Natural killer cell (primary cell): ENCODE measurements around the gene MYLK4. TPM values are rescaled to one million over a fixed set of nuclear protein-coding genes. Genes with fewer than 3 reads are reported as not detected.

Experiments
- ATAC-seq, 3 donors: fragments of 150-1000 bp in 2 of 3; fragments of 200-7000 bp in 1 of 3; cut with Tn5 transposase; 1 replicate in 1 of 3; 2 replicates in 2 of 3; pipeline ENCODE4 v1.10.0; 2021; ENCODE audit warnings: mild to moderate bottlenecking in 2 of 3, moderate library complexity in 2 of 3
- DNase-seq, 2 donors: peaks; one replicate each; pipeline versions ENCODE4 v3.0.0 to v3.0.0-alpha.2; 2013 to 2021; ENCODE audit warnings: mixed read lengths in 1 of 2
- H3K27ac ChIP-seq: one replicate; pipeline ENCODE4 v1.5.1; 2013; ENCODE audit warnings: mild to moderate bottlenecking, low read length
- H3K27me3 ChIP-seq: one replicate; pipeline ENCODE4 v1.6.1; 2013; ENCODE audit warnings: low read length; ENCODE audit not compliant: control insufficient read depth, insufficient read depth
- H3K36me3 ChIP-seq: one replicate; pipeline ENCODE4 v1.6.1; 2013; ENCODE audit warnings: low read length; ENCODE audit not compliant: control insufficient read depth, insufficient read depth
- H3K4me1 ChIP-seq: one replicate; pipeline ENCODE4 v1.6.1; 2013; ENCODE audit warnings: low read length; ENCODE audit not compliant: control insufficient read depth, insufficient read depth
- H3K4me3 ChIP-seq: one replicate; pipeline ENCODE4 v1.5.1; 2013; ENCODE audit warnings: low read length
- H3K9me3 ChIP-seq: one replicate; pipeline ENCODE4 v1.6.1; 2013; ENCODE audit warnings: low read length; ENCODE audit not compliant: control insufficient read depth, insufficient read depth
- H3K27ac Mint-ChIP-seq, 2 donors: one replicate each; pipeline ENCODE4 v1.8.0; 2022; ENCODE audit warnings: mild to moderate bottlenecking in 2 of 2, mixed read lengths in 2 of 2, moderate library complexity in 1 of 2
- H3K27me3 Mint-ChIP-seq, 2 donors: one replicate each; pipeline ENCODE4 v1.8.0; 2022; ENCODE audit warnings: low read depth in 2 of 2, mixed read lengths in 2 of 2
- H3K36me3 Mint-ChIP-seq: one replicate; pipeline ENCODE4 v1.8.0; 2022; ENCODE audit warnings: mixed read lengths
- H3K4me1 Mint-ChIP-seq, 2 donors: one replicate each; pipeline ENCODE4 v1.8.0; 2022; ENCODE audit warnings: mixed read lengths in 2 of 2
- H3K4me3 Mint-ChIP-seq: one replicate; pipeline ENCODE4 v1.8.0; 2022; ENCODE audit warnings: mild to moderate bottlenecking, moderate library complexity, mixed read lengths
- H3K9me3 Mint-ChIP-seq, 2 donors: one replicate each; pipeline ENCODE4 v1.8.0; 2022; ENCODE audit warnings: mixed read lengths in 2 of 2
- WGBS: methylation state at CpG from one replicate; pipeline ENCODE4 v1.1.7; 2013; ENCODE audit warnings: missing lambda C conversion rate; ENCODE audit not compliant: insufficient coverage; 5-methylcytosine and 5-hydroxymethylcytosine counted together
- intact Hi-C: fragments of 100-400 bp; cut with micrococcal nuclease; formaldehyde crosslinking; loops from one replicate; pipeline ENCODE4 v1.14.2; 2022
- total RNA-seq, 4 donors: library from RNA; stranded (reverse); fragments of 120-200 nt in 1 of 4; gene quantifications; one replicate each; pipeline versions ENCODE4 v1.2.3 to v1.2.4, GENCODE V29; 2013 to 2022
- TF ChIP-seq, protein P1 (sequence below): fragments of 200-600 bp; IDR thresholded peaks from one replicate; pipeline ENCODE4 v1.8.0; 2022; ENCODE audit warnings: antibody characterized with exemption

The MYLK4 gene
- total RNA-seq, 3 donors from 2014 or later (not counting 1 experiment from before 2014, with no cell fraction given) = 0.45 to 1.1 (median 0.88) TPM

DNA sequence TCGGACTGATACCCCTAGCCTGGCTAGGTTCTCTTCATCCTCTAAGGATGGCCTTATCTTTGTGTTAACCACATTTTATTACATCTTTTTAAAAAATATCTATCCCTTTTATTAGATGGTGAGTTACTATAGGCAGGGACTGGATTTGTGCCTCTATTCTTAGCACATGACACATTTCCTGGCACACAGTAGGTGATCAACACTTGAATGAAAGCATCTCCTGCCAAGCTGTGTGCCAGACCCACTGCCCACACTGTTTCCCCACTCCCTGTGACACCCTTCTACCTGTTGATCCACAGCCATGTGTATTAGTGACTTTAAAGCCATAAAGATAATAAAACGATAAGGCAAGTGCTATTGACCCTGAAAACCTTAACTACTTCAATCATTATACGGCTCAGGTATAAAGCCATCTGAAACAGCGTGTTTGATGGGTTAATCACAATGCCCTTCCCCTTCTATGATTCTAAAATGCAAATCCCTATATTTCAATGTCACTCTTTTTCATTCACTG is 73.6 kb downstream of the MYLK4 start:
- no peaks in the 10 kb centered on the region for H3K9me3 Mint-ChIP-seq
- Histone ChIP-seq H3K27me3 (no peaks in the 10 kb centered on the region), H3K4me3 (no peak overlapping the region), H3K9me3 (no peaks in the 10 kb centered on the region), H3K27ac (no peak overlapping the region), H3K4me1 (no peaks in the 10 kb centered on the region), H3K36me3 (no peaks in the 10 kb centered on the region)
- DNase-seq = no peak
- peaks cover 0 to 2% of the 10 kb centered on the region in 2 donors for H3K27me3 Mint-ChIP-seq
- ATAC-seq = no peak
- H3K4me3 Mint-ChIP-seq = no peak overlapping the region
- TF ChIP-seq, protein P1, sequence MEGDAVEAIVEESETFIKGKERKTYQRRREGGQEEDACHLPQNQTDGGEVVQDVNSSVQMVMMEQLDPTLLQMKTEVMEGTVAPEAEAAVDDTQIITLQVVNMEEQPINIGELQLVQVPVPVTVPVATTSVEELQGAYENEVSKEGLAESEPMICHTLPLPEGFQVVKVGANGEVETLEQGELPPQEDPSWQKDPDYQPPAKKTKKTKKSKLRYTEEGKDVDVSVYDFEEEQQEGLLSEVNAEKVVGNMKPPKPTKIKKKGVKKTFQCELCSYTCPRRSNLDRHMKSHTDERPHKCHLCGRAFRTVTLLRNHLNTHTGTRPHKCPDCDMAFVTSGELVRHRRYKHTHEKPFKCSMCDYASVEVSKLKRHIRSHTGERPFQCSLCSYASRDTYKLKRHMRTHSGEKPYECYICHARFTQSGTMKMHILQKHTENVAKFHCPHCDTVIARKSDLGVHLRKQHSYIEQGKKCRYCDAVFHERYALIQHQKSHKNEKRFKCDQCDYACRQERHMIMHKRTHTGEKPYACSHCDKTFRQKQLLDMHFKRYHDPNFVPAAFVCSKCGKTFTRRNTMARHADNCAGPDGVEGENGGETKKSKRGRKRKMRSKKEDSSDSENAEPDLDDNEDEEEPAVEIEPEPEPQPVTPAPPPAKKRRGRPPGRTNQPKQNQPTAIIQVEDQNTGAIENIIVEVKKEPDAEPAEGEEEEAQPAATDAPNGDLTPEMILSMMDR = no peak
- intact Hi-C loops = no loop called here
- H3K36me3 Mint-ChIP-seq = no peaks in the 10 kb centered on the region
- no peaks in the 10 kb centered on the region for H3K4me1 Mint-ChIP-seq
- WGBS = 94% methylated on average over 3 of the region's 4 CpGs
- H3K27ac Mint-ChIP-seq = no peak overlapping the region

DNA sequence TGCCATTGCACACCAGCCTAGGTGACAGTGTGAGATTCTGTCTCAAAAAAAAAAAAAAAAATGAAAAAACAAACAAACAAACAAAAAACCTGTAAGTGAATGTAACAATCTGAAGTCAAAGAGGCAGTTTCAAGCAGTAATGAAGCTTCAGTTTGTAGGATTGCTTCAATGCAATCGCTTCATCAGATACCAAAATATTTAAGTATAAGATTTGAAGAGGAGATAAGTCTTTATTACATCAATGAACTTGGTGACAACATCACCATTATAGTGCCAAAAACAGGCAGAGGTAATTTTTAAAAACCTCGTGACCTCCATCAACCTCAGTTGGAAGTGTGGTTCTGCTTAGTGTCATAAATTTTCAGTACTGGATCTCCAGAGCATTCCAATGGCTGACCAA is 74.7 kb downstream of the MYLK4 start:
- Mint-ChIP-seq H3K9me3 (no peaks in the 10 kb centered on the region), H3K36me3 (no peaks in the 10 kb centered on the region), H3K27me3 (peaks cover 0 to 2% of the 10 kb centered on the region in 2 donors), H3K4me3 (no peak overlapping the region), H3K4me1 (no peaks in the 10 kb centered on the region), H3K27ac (no peak overlapping the region)
- intact Hi-C loops = no loop called here
- DNase-seq = no peak
- Histone ChIP-seq H3K27me3 (no peaks in the 10 kb centered on the region), H3K27ac (no peak overlapping the region), H3K4me3 (no peak overlapping the region), H3K36me3 (no peaks in the 10 kb centered on the region), H3K4me1 (no peaks in the 10 kb centered on the region), H3K9me3 (no peaks in the 10 kb centered on the region)
- 100% methylated on average over 1 of the region's 2 CpGs for WGBS
- TF ChIP-seq, protein P1 = no peak
- ATAC-seq = no peak

DNA sequence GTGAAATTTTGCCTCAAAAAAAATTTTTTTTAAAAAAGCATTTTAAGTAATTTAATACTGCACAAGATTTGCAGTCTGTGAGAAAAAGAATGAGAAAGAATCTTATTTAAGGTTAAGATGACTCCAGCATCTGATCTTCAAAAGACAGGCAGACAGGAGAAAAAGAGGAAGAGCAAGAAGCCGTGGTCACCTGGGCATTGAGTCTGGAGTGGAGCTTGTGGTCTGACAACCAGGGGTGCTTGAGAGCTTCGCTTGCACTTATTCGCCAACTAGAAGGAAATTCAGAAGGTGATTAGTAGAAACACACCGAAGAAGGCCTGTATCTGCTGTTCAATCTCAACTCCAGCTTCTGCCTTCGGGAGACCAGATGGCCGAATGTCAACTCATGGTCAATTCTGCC is 75.9 kb downstream of the MYLK4 start:
- 50% methylated on average over 6 of the region's 6 CpGs for WGBS
- TF ChIP-seq, protein P1 = no peak
- ATAC-seq (no peak), DNase-seq (no peak)
- Mint-ChIP-seq H3K9me3 (no peaks in the 10 kb centered on the region), H3K27me3 (peaks cover 0 to 2% of the 10 kb centered on the region in 2 donors), H3K36me3 (no peaks in the 10 kb centered on the region), H3K4me3 (no peak overlapping the region), H3K4me1 (no peaks in the 10 kb centered on the region), H3K27ac (no peak overlapping the region)
- Histone ChIP-seq H3K36me3 (no peaks in the 10 kb centered on the region), H3K4me1 (no peaks in the 10 kb centered on the region), H3K9me3 (no peaks in the 10 kb centered on the region), H3K27ac (no peak overlapping the region), H3K4me3 (no peak overlapping the region), H3K27me3 (no peaks in the 10 kb centered on the region)
- intact Hi-C loops = no loop called here

DNA sequence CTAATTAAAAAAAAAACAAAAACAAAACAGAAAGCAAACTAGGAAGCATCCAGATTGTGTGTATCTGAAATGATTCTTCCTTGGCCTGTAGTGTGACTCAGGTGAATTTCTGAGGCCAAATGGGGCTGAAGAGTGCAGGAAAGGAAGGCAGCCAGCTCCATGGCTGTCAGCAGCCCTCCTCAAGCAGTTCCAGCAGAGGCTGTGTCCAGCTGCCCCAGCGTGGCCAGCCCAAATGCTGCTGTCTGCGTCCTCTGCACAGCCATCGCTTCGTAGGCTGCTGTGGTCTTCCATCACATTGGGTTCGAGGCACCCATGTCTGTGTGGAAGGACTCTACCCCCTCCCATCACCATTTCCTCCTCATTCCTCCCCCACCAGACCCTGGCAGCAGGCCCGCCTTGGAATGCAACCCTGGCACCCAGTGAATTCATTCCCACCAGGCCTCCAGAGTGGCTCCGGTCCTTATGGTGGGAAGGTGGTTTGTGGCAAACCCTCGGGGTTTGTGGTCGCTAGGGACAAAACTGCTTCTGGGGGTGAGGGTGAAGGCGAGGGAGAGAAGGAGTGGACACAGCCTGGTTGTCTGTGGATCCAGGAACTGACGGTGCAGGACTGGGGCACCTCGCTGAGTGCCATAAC is 81.5 kb downstream of the MYLK4 start:
- intact Hi-C loops = no loop called here
- no peaks in the 10 kb centered on the region for H3K4me1 Mint-ChIP-seq
- WGBS = 82% methylated on average over 11 of the region's 12 CpGs

More for the DNA sequence above, 81.5 kb downstream of the MYLK4 start:
- Histone ChIP-seq H3K4me3 (no peak overlapping the region), H3K9me3 (no peaks in the 10 kb centered on the region), H3K4me1 (no peaks in the 10 kb centered on the region), H3K27ac (no peak overlapping the region), H3K36me3 (no peaks in the 10 kb centered on the region), H3K27me3 (no peaks in the 10 kb centered on the region)
- Mint-ChIP-seq H3K27me3 (peaks cover 2 to 8% of the 10 kb centered on the region in 2 donors), H3K36me3 (no peaks in the 10 kb centered on the region), H3K4me3 (no peak overlapping the region), H3K27ac (no peak overlapping the region), H3K9me3 (no peaks in the 10 kb centered on the region)
- TF ChIP-seq, protein P1 = no peak
- no peak for DNase-seq
- no peak for ATAC-seq
